Measurements from ENCODE around the gene CACNA1D. TPM values are rescaled to one million over a fixed set of nuclear protein-coding genes. Genes with fewer than 3 reads are reported as not detected.

Gene CACNA1D
- total RNA-seq, 1 experiment from 2014 or later, result not detected

- H3K36me3 ChIP-seq (ENCODE audit: insufficient read depth, low read length, poor library complexity, severe bottlenecking), result no peaks in the 10 kb centered on the region
- intact Hi-C loops (cut with micrococcal nuclease; ENCODE audit: unreplicated experiment), result no loop called here
- CTCF ChIA-PET, result no interaction called here
- no peak overlapping the region for H3K27ac ChIP-seq (ENCODE audit: low read depth, low read length, poor library complexity, severe bottlenecking)
- BruUV-seq (replicated peaks), result no TSS peak
- H3K4me1 ChIP-seq (ENCODE audit: insufficient read depth, low read length, poor library complexity, severe bottlenecking), result no peaks in the 10 kb centered on the region
- no peak for TF ChIP-seq CTCF (conservative IDR thresholded peaks at IDR 0.05; ENCODE audit: low read depth, low read length)
- no peak for TF ChIP-seq EZH2 (IDR thresholded peaks at IDR 0.05; ENCODE audit: borderline replicate concordance, low read depth, low read length, poor library complexity, severe bottlenecking)
- no peaks in the 10 kb centered on the region for H3K27me3 ChIP-seq (replicated peaks; ENCODE audit: insufficient read depth, low read depth, low read length, poor library complexity)
- POLR2A ChIA-PET (ENCODE audit: low non-redundant PET), result no interaction called here
- no peak overlapping the region for H3K4me3 ChIP-seq (ENCODE audit: low read depth, low read length, poor library complexity, severe bottlenecking)
- H3K9me3 ChIP-seq (ENCODE audit: low read depth, low read length, poor library complexity, severe bottlenecking), result no peaks in the 10 kb centered on the region
- no peak for DNase-seq (ENCODE audit: low spot score)
These were observed 212.8 kb downstream of the CACNA1D start for GRCh38 chr3:53707222-53707621.

GRCh38 chr3:53708001-53708621, 213.7 kb downstream of the CACNA1D start:
- ChIA-PET POLR2A (ENCODE audit: low non-redundant PET) (no interaction called here), CTCF (interaction anchor here (0.7 kb wide), 1 partner anchor 332 kb away, joined by 3 read pairs; no protein-coding TSS in a partner anchor)
- Histone ChIP-seq H3K27me3 (replicated peaks; ENCODE audit: insufficient read depth, low read depth, low read length, poor library complexity) (no peaks in the 10 kb centered on the region), H3K36me3 (ENCODE audit: insufficient read depth, low read length, poor library complexity, severe bottlenecking) (no peaks in the 10 kb centered on the region), H3K27ac (ENCODE audit: low read depth, low read length, poor library complexity, severe bottlenecking) (no peak overlapping the region), H3K4me1 (ENCODE audit: insufficient read depth, low read length, poor library complexity, severe bottlenecking) (no peaks in the 10 kb centered on the region), H3K4me3 (ENCODE audit: low read depth, low read length, poor library complexity, severe bottlenecking) (no peak overlapping the region), H3K9me3 (ENCODE audit: low read depth, low read length, poor library complexity, severe bottlenecking) (no peaks in the 10 kb centered on the region)
- BruUV-seq (replicated peaks), result no TSS peak
- TF ChIP-seq CTCF (conservative IDR thresholded peaks at IDR 0.05; ENCODE audit: low read depth, low read length) (no peak), EZH2 (IDR thresholded peaks at IDR 0.05; ENCODE audit: borderline replicate concordance, low read depth, low read length, poor library complexity, severe bottlenecking) (no peak)
- DNase-seq (ENCODE audit: low spot score), result no peak
- intact Hi-C loops (cut with micrococcal nuclease; ENCODE audit: unreplicated experiment), result no loop called here

GRCh38 chr3:53709256-53709655, 214.8 kb downstream of the CACNA1D start:
- H3K36me3 ChIP-seq (ENCODE audit: insufficient read depth, low read length, poor library complexity, severe bottlenecking), result no peaks in the 10 kb centered on the region
- H3K27ac ChIP-seq (ENCODE audit: low read depth, low read length, poor library complexity, severe bottlenecking), result no peak overlapping the region
- H3K9me3 ChIP-seq (ENCODE audit: low read depth, low read length, poor library complexity, severe bottlenecking), result no peaks in the 10 kb centered on the region
- H3K4me3 ChIP-seq (ENCODE audit: low read depth, low read length, poor library complexity, severe bottlenecking), result no peak overlapping the region
- no peak for TF ChIP-seq EZH2 (IDR thresholded peaks at IDR 0.05; ENCODE audit: borderline replicate concordance, low read depth, low read length, poor library complexity, severe bottlenecking)
- TF ChIP-seq CTCF (conservative IDR thresholded peaks at IDR 0.05; ENCODE audit: low read depth, low read length), result no peak
- CTCF ChIA-PET, result no interaction called here
- POLR2A ChIA-PET (ENCODE audit: low non-redundant PET), result no interaction called here
- DNase-seq (ENCODE audit: low spot score), result no peak
- no peaks in the 10 kb centered on the region for H3K27me3 ChIP-seq (replicated peaks; ENCODE audit: insufficient read depth, low read depth, low read length, poor library complexity)
- H3K4me1 ChIP-seq (ENCODE audit: insufficient read depth, low read length, poor library complexity, severe bottlenecking), result no peaks in the 10 kb centered on the region
- intact Hi-C loops (cut with micrococcal nuclease; ENCODE audit: unreplicated experiment), result no loop called here
- no TSS peak for BruUV-seq (replicated peaks)

All from A673 (cell line).